ENCODE results near the gene TAS1R3. TPM values are rescaled to one million over a fixed set of nuclear protein-coding genes. Genes with fewer than 3 reads are reported as not detected.

TAS1R3 gene
- total RNA-seq, 3 donors from 2014 or later (not counting 1 experiment from before 2014, with no cell fraction given): 0.66 to 1.4 (median 1.3) TPM

DNA sequence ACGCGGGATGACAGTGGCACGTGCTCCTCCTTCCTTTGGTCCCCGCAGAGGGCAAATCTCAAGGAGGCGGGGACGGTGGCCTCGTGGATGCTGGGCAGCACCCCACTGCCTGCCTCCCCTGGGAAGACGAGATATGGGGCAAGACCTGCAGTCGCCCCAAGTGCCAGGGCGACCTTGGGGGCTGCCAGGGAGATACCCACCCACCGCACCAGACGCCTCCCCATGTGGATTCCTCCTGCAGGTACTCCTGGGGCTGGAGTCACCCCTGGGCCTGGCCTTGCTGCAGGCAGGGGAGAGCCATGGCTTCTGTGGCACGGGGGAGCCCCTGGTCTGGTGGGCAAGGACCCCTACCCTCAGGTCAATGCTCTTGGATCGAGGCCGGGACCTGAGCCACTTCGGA is 49.8 kb downstream of the TAS1R3 start:
- intact Hi-C loops (cut with micrococcal nuclease): no loop called here
- no peak overlapping the region for H3K27ac Mint-ChIP-seq
- H3K27ac ChIP-seq (ENCODE audit: low read length): no peak overlapping the region
- H3K36me3 Mint-ChIP-seq: no peaks in the 10 kb centered on the region
- no peaks in the 10 kb centered on the region for H3K9me3 Mint-ChIP-seq
- H3K9me3 ChIP-seq (ENCODE audit: control insufficient read depth, insufficient read depth, low read length): no peaks in the 10 kb centered on the region
- H3K27me3 ChIP-seq (ENCODE audit: control insufficient read depth, insufficient read depth, low read length): no peaks in the 10 kb centered on the region
- DNase-seq: no peak
- no peaks in the 10 kb centered on the region for H3K27me3 Mint-ChIP-seq (ENCODE audit: low read depth in 2 of 2)
- WGBS (ENCODE audit: insufficient coverage): 96% methylated on average over 16 of the region's 16 CpGs
- peaks cover 4% of the 10 kb centered on the region for H3K36me3 ChIP-seq (ENCODE audit: control insufficient read depth, insufficient read depth, low read length)
- H3K4me1 ChIP-seq (ENCODE audit: control insufficient read depth, insufficient read depth, low read length): peaks cover 3% of the 10 kb centered on the region
- ATAC-seq: no peak
- H3K4me3 Mint-ChIP-seq: no peak overlapping the region
- H3K4me3 ChIP-seq (ENCODE audit: low read length): no peak overlapping the region
- no peaks in the 10 kb centered on the region for H3K4me1 Mint-ChIP-seq
- TF ChIP-seq, protein P1, sequence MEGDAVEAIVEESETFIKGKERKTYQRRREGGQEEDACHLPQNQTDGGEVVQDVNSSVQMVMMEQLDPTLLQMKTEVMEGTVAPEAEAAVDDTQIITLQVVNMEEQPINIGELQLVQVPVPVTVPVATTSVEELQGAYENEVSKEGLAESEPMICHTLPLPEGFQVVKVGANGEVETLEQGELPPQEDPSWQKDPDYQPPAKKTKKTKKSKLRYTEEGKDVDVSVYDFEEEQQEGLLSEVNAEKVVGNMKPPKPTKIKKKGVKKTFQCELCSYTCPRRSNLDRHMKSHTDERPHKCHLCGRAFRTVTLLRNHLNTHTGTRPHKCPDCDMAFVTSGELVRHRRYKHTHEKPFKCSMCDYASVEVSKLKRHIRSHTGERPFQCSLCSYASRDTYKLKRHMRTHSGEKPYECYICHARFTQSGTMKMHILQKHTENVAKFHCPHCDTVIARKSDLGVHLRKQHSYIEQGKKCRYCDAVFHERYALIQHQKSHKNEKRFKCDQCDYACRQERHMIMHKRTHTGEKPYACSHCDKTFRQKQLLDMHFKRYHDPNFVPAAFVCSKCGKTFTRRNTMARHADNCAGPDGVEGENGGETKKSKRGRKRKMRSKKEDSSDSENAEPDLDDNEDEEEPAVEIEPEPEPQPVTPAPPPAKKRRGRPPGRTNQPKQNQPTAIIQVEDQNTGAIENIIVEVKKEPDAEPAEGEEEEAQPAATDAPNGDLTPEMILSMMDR (IDR thresholded peaks at IDR 0.05): no peak

GRCh38 chr1:1381294-1381693 is 50.2 kb downstream of the TAS1R3 start:
- Histone ChIP-seq H3K4me1 (ENCODE audit: control insufficient read depth, insufficient read depth, low read length) (no peaks in the 10 kb centered on the region), H3K36me3 (ENCODE audit: control insufficient read depth, insufficient read depth, low read length) (peaks cover 8% of the 10 kb centered on the region), H3K4me3 (ENCODE audit: low read length) (no peak overlapping the region), H3K27me3 (ENCODE audit: control insufficient read depth, insufficient read depth, low read length) (no peaks in the 10 kb centered on the region), H3K27ac (ENCODE audit: low read length) (no peak overlapping the region), H3K9me3 (ENCODE audit: control insufficient read depth, insufficient read depth, low read length) (no peaks in the 10 kb centered on the region)
- no peaks in the 10 kb centered on the region for H3K36me3 Mint-ChIP-seq
- no peaks in the 10 kb centered on the region for H3K9me3 Mint-ChIP-seq
- TF ChIP-seq, protein P1 (IDR thresholded peaks at IDR 0.05): no peak
- DNase-seq (no peak), ATAC-seq (no peak)
- H3K27ac Mint-ChIP-seq: no peak overlapping the region
- intact Hi-C loops (cut with micrococcal nuclease): no loop called here
- H3K4me3 Mint-ChIP-seq: no peak overlapping the region
- 82% methylated on average over 8 of the region's 8 CpGs for WGBS (ENCODE audit: insufficient coverage)
- no peaks in the 10 kb centered on the region for H3K27me3 Mint-ChIP-seq (ENCODE audit: low read depth in 2 of 2)
- H3K4me1 Mint-ChIP-seq: no peaks in the 10 kb centered on the region

Other genes starting within 250 kb of the TAS1R3 start
- 10 to 100 TPM; 19.6 to 25.1 (median 21.5) TPM for gene C1orf159, start 215.2 kb upstream of the TAS1R3 start, total RNA-seq
- gene TTLL10, start 157.4 kb upstream of the TAS1R3 start, total RNA-seq: 1 to 10 TPM in 2 of 3 donors, under 1 TPM in 1; 0.23 to 1.7 (median 1.7) TPM
- gene TNFRSF18, start 124.7 kb upstream of the TAS1R3 start, total RNA-seq: 10 to 100 TPM; 40.3 to 81.9 (median 54.7) TPM
- gene TNFRSF4, start 117.1 kb upstream of the TAS1R3 start, total RNA-seq: 10 to 100 TPM; 14.3 to 26.5 (median 15.7) TPM
- gene SDF4, start 99.3 kb upstream of the TAS1R3 start, total RNA-seq: 100 to 1,000 TPM; 176 to 211 (median 184) TPM
- gene B3GALT6, start 99.0 kb upstream of the TAS1R3 start, total RNA-seq: 10 to 100 TPM; 13.7 to 16.5 (median 16.3) TPM
- gene C1QTNF12, start 84.6 kb upstream of the TAS1R3 start, total RNA-seq: 1 to 10 TPM; 2.6 to 4.1 (median 4.1) TPM
- 10 to 100 TPM; 66.0 to 84.2 (median 78.1) TPM for gene UBE2J2, start 57.4 kb upstream of the TAS1R3 start, total RNA-seq
- 10 to 100 TPM in 1 of 3 donors, 1 to 10 TPM in 2; 6.9 to 13.1 (median 9.4) TPM for gene SCNN1D, start 50.8 kb upstream of the TAS1R3 start, total RNA-seq
- 10 to 100 TPM; 56.1 to 59.7 (median 59.0) TPM for gene ACAP3, start 23.4 kb upstream of the TAS1R3 start, total RNA-seq
- gene PUSL1, start 22.7 kb upstream of the TAS1R3 start, total RNA-seq: 10 to 100 TPM; 11.1 to 13.0 (median 12.9) TPM
- gene INTS11, start 6.6 kb upstream of the TAS1R3 start, total RNA-seq: 100 to 1,000 TPM; 150 to 189 (median 181) TPM
- 10 to 100 TPM in 2 of 3 donors, 1 to 10 TPM in 1; 8.0 to 14.6 (median 12.3) TPM for gene CPTP, start 6.5 kb upstream of the TAS1R3 start, total RNA-seq
- gene DVL1, start 18.1 kb downstream of the TAS1R3 start, total RNA-seq: 10 to 100 TPM; 33.8 to 41.9 (median 35.6) TPM
- under 1 TPM in 1 of 3 donors, not detected in 2; 0.26 TPM for gene MXRA8, start 27.3 kb downstream of the TAS1R3 start, total RNA-seq
- gene AURKAIP1, start 43.9 kb downstream of the TAS1R3 start, total RNA-seq: 10 to 100 TPM; 60.0 to 76.3 (median 64.6) TPM
- 100 to 1,000 TPM; 253 to 281 (median 274) TPM for gene CCNL2, start 68.1 kb downstream of the TAS1R3 start, total RNA-seq
- 100 to 1,000 TPM in 1 of 3 donors, 10 to 100 TPM in 2; 90.9 to 111 (median 92.7) TPM for gene MRPL20, start 76.0 kb downstream of the TAS1R3 start, total RNA-seq
- not detected for gene ANKRD65, start 90.0 kb downstream of the TAS1R3 start, total RNA-seq
- gene VWA1, start 104.4 kb downstream of the TAS1R3 start, total RNA-seq: not detected
- 1 to 10 TPM in 2 of 3 donors, under 1 TPM in 1; 0.13 to 2.2 (median 1.5) TPM for gene ATAD3C, start 118.4 kb downstream of the TAS1R3 start, total RNA-seq
- 10 to 100 TPM; 31.9 to 52.4 (median 42.9) TPM for gene ATAD3B, start 140.5 kb downstream of the TAS1R3 start, total RNA-seq
- gene ATAD3A, start 180.9 kb downstream of the TAS1R3 start, total RNA-seq: 10 to 100 TPM; 17.3 to 37.3 (median 22.2) TPM
- under 1 TPM; 0.35 to 1.00 (median 0.83) TPM for gene TMEM240, start 209.3 kb downstream of the TAS1R3 start, total RNA-seq
- 100 to 1,000 TPM in 1 of 3 donors, 10 to 100 TPM in 2; 87.5 to 107 (median 93.9) TPM for gene SSU72, start 243.6 kb downstream of the TAS1R3 start, total RNA-seq

All from natural killer cell (primary cell).